H1 (cell line): ENCODE data around the gene NFYB. TPM values are rescaled to one million over a fixed set of nuclear protein-coding genes. Genes with fewer than 3 reads are reported as not detected.

Source experiments
- CTCF ChIA-PET: fragments of 300-600 bp; sonication (Branson Sonifier 250); formaldehyde crosslinking; loops from one replicate; lab custom pipeline; 2021; ENCODE audit not compliant: partially characterized antibody; lab: Charles Lee
- POLR2A ChIA-PET: fragments of 300-600 bp; sonication (Branson Sonifier 250); formaldehyde crosslinking; loops from one replicate; lab custom pipeline; 2021; ENCODE audit warnings: inconsistent platforms; ENCODE audit not compliant: partially characterized antibody; lab: Charles Lee
- DNase-seq, 2 experiments: peaks; one replicate each; pipeline versions ENCODE4 v3.0.0 to v3.0.0-alpha.2; 2010 to 2022; ENCODE audit warnings: low spot score in 2 of 2, low read depth in 1 of 2, mixed read lengths in 1 of 2
- FAIRE-seq: peaks from 2 replicates; lab custom pipeline; 2011; peaks lifted over from hg19 to GRCh38; lab: Jason Lieb, UNC
- H2AFZ ChIP-seq: 2 replicates; pipeline ENCODE4 v1.8.1; 2012; ENCODE audit warnings: low read length, inconsistent platforms
- H2AK5ac ChIP-seq: 2 replicates; pipeline ENCODE4 v1.6.1; 2013; ENCODE audit warnings: low read depth, low read length
- H2BK120ac ChIP-seq: replicated peaks from 2 replicates; pipeline ENCODE3; 2013; ENCODE audit warnings: low read depth, low read length, inconsistent platforms
- H2BK12ac ChIP-seq: 2 replicates; pipeline ENCODE4 v1.6.1; 2013; ENCODE audit warnings: low read depth, low read length
- H2BK15ac ChIP-seq: 2 replicates; pipeline ENCODE4 v1.6.1; 2013; ENCODE audit warnings: low read length
- H2BK20ac ChIP-seq: 2 replicates; pipeline ENCODE4 v1.6.1; 2013; ENCODE audit warnings: low read length
- H2BK5ac ChIP-seq: 2 replicates; pipeline ENCODE4 v1.6.1; 2013; ENCODE audit warnings: low read depth, low read length
- H3K14ac ChIP-seq: 2 replicates; pipeline ENCODE4 v1.6.1; 2013; ENCODE audit warnings: inconsistent platforms; ENCODE audit not compliant: insufficient read length
- H3K18ac ChIP-seq: 2 replicates; pipeline ENCODE4 v1.6.1; 2013; ENCODE audit warnings: low read length; ENCODE audit errors: extremely low read depth
- H3K23ac ChIP-seq: 2 replicates; pipeline ENCODE4 v1.6.1; 2013; ENCODE audit warnings: inconsistent platforms; ENCODE audit not compliant: insufficient read length
- H3K23me2 ChIP-seq: 2 replicates; pipeline ENCODE4 v1.6.1; 2013; ENCODE audit warnings: low read depth, low read length
- H3K27ac ChIP-seq: 2 replicates; pipeline ENCODE4 v1.6.1; 2011; ENCODE audit warnings: low read depth, low read length, inconsistent platforms
- H3K27me3 ChIP-seq, 4 experiments: replicated peaks in 1 of 4; 1 replicate in 1 of 4; 2 replicates in 3 of 4; pipeline versions ENCODE4 v1.6.1 to v1.8.1; 2011 to 2013; ENCODE audit warnings: low read length in 3 of 4, mild to moderate bottlenecking in 3 of 4, inconsistent platforms in 2 of 4, mixed read lengths in 2 of 4, moderate library complexity in 1 of 4; ENCODE audit not compliant: control insufficient read depth in 3 of 4, insufficient read depth in 3 of 4; ENCODE audit errors: extremely low read depth in 1 of 4
- H3K36me3 ChIP-seq, 4 experiments: 2 replicates each; pipeline versions ENCODE4 v1.6.1 to v1.8.1; 2011 to 2013; ENCODE audit warnings: mild to moderate bottlenecking in 4 of 4, low read length in 3 of 4, moderate library complexity in 2 of 4, control low read depth in 1 of 4, inconsistent platforms in 1 of 4; ENCODE audit not compliant: insufficient read depth in 4 of 4, control insufficient read depth in 2 of 4
- H3K4ac ChIP-seq: replicated peaks from 2 replicates; pipeline ENCODE3; 2013; ENCODE audit warnings: low read length, low read depth, mixed read lengths, inconsistent platforms; ENCODE audit not compliant: insufficient read length
- H3K4me1 ChIP-seq, 4 experiments: replicated peaks in 1 of 4; 1 replicate in 1 of 4; 2 replicates in 3 of 4; pipeline versions ENCODE4 v1.6.1 to v1.8.1; 2011 to 2013; ENCODE audit warnings: low read length in 3 of 4, inconsistent platforms in 2 of 4, mixed read lengths in 1 of 4; ENCODE audit not compliant: insufficient read depth in 4 of 4, control insufficient read depth in 3 of 4
- H3K4me2 ChIP-seq, 2 experiments: 2 replicates each; pipeline versions ENCODE4 v1.6.1 to v1.8.1; 2011 to 2013; ENCODE audit warnings: low read depth in 2 of 2, low read length in 2 of 2, control low read depth in 1 of 2, inconsistent platforms in 1 of 2, mild to moderate bottlenecking in 1 of 2; ENCODE audit not compliant: insufficient read depth in 1 of 2
- H3K4me3 ChIP-seq, 4 experiments: fragments of 200-600, 300-600 bp in 1 of 4; sonication (generic), shearing (Covaris generic), sonication (Bioruptor Twin) in 1 of 4; 2 replicates each; pipeline versions ENCODE4 v1.5.1 to v1.8.1; 2011 to 2016; ENCODE audit warnings: low read length in 4 of 4, low read depth in 3 of 4, control low read depth in 2 of 4, inconsistent platforms in 2 of 4, mild to moderate bottlenecking in 2 of 4, mixed read lengths in 1 of 4, moderate library complexity in 1 of 4; ENCODE audit not compliant: insufficient read depth in 2 of 4; ENCODE audit errors: extremely low read depth in 1 of 4
- H3K56ac ChIP-seq: replicated peaks from 2 replicates; pipeline ENCODE3; 2013; ENCODE audit warnings: low read depth, mild to moderate bottlenecking, mixed read lengths, low read length, inconsistent platforms; ENCODE audit not compliant: insufficient read length
- H3K79me1 ChIP-seq: 2 replicates; pipeline ENCODE4 v1.6.1; 2013; ENCODE audit warnings: low read depth, low read length, control low read depth
- H3K79me2 ChIP-seq, 2 experiments: 2 replicates each; pipeline versions ENCODE4 v1.6.1 to v1.8.1; 2012 to 2013; ENCODE audit warnings: low read length in 2 of 2, mild to moderate bottlenecking in 2 of 2, inconsistent platforms in 1 of 2; ENCODE audit not compliant: insufficient read depth in 2 of 2, control insufficient read depth in 1 of 2
- H3K9ac ChIP-seq, 4 experiments: replicated peaks in 1 of 4; 1 replicate in 1 of 4; 2 replicates in 3 of 4; pipeline versions ENCODE4 v1.6.1 to v1.8.1; 2011 to 2013; ENCODE audit warnings: low read depth in 3 of 4, low read length in 3 of 4, control low read depth in 2 of 4, mild to moderate bottlenecking in 2 of 4, moderate library complexity in 2 of 4, inconsistent platforms in 1 of 4; ENCODE audit errors: extremely low read depth in 1 of 4
- H3K9me3 ChIP-seq, 2 experiments: 2 replicates each; pipeline versions ENCODE4 v1.6.1 to v1.8.1; 2012 to 2013; ENCODE audit warnings: mild to moderate bottlenecking in 2 of 2, moderate library complexity in 2 of 2, control low read depth in 1 of 2, inconsistent platforms in 1 of 2, low read depth in 1 of 2, low read length in 1 of 2, mixed read lengths in 1 of 2; ENCODE audit not compliant: insufficient read depth in 2 of 2
- H4K20me1 ChIP-seq, 2 experiments: replicated peaks in 1 of 2; 2 replicates each; pipeline versions ENCODE3 to v1.8.1; 2011 to 2013; ENCODE audit warnings: inconsistent platforms in 2 of 2, low read length in 2 of 2, mild to moderate bottlenecking in 1 of 2; ENCODE audit not compliant: insufficient read depth in 2 of 2, control insufficient read depth in 1 of 2
- H4K5ac ChIP-seq: 2 replicates; pipeline ENCODE4 v1.6.1; 2013; ENCODE audit warnings: low read length, low read depth, mixed read lengths, inconsistent platforms; ENCODE audit not compliant: insufficient read length
- H4K8ac ChIP-seq: 2 replicates; pipeline ENCODE4 v1.8.0; 2013; ENCODE audit warnings: mild to moderate bottlenecking, moderate library complexity, low read length, inconsistent platforms; ENCODE audit not compliant: insufficient read depth; ENCODE audit errors: extremely low read depth
- H4K91ac ChIP-seq: replicated peaks from 2 replicates; pipeline ENCODE3; 2013; ENCODE audit warnings: low read length, mixed read lengths, inconsistent platforms; ENCODE audit not compliant: insufficient read length
- BRCA1 ChIP-seq: IDR thresholded peaks from 2 replicates; pipeline ENCODE4 v1.6.1; 2012; ENCODE audit warnings: low read depth, low read length, improper control_type of control experiment
- CBX5 ChIP-seq: fragments of 300-800, 300-1000 bp; sonication (generic); IDR thresholded peaks from 2 replicates; pipeline ENCODE4 v1.7.1; 2016; ENCODE audit warnings: antibody characterized with exemption, low read length, low read depth
- EZH2 ChIP-seq: fragments of 200-600 bp; sonication (generic); IDR thresholded peaks from 2 replicates; pipeline ENCODE4 v1.7.1; 2012; ENCODE audit warnings: low read depth, mild to moderate bottlenecking, moderate library complexity, low read length, inconsistent platforms; ENCODE audit not compliant: severe bottlenecking
- GTF2F1 ChIP-seq: IDR thresholded peaks from 2 replicates; pipeline ENCODE4 v1.6.1; 2012; ENCODE audit warnings: low read depth, low read length, improper control_type of control experiment, borderline replicate concordance
- JUN ChIP-seq: IDR thresholded peaks from 2 replicates; pipeline ENCODE4 v1.6.1; 2011; ENCODE audit warnings: low read depth, mild to moderate bottlenecking, improper control_type of control experiment, low read length
- KDM4A ChIP-seq: IDR thresholded peaks from one replicate; pipeline ENCODE4 v1.7.1; 2012; ENCODE audit warnings: low read depth, mild to moderate bottlenecking, moderate library complexity, low read length, inconsistent platforms; ENCODE audit not compliant: severe bottlenecking
- RBBP5 ChIP-seq: IDR thresholded peaks from 2 replicates; pipeline ENCODE4 v1.7.1; 2012; ENCODE audit warnings: low read depth, mild to moderate bottlenecking, inconsistent platforms, low read length, moderate library complexity, borderline replicate concordance
- SP2 ChIP-seq: IDR thresholded peaks from 2 replicates; pipeline ENCODE4 v1.6.1; 2012; ENCODE audit warnings: mild to moderate bottlenecking, low read length, inconsistent platforms
- SP4 ChIP-seq: IDR thresholded peaks from 2 replicates; pipeline ENCODE4 v1.6.1; 2012; ENCODE audit warnings: low read length, inconsistent platforms
- TAF7 ChIP-seq: optimal IDR thresholded peaks from 2 replicates; pipeline ENCODE3; 2011; ENCODE audit warnings: low read depth, mild to moderate bottlenecking, inconsistent platforms, low read length, moderate library complexity, borderline replicate concordance
- TEAD4 ChIP-seq: IDR thresholded peaks from 2 replicates; pipeline ENCODE4 v1.6.1; 2012; ENCODE audit warnings: low read depth, low read length, inconsistent platforms, mixed read lengths
- YY1 ChIP-seq: IDR thresholded peaks from 2 replicates; pipeline ENCODE4 v1.6.1; 2011; ENCODE audit warnings: low read depth, mild to moderate bottlenecking, low read length
- WGBS, 2 experiments: shearing (Covaris generic) in 1 of 2; methylation state at CpG; one replicate each; pipeline versions ENCODE4 v1.1.6 to v1.1.7; 2013 to 2015; ENCODE audit warnings: low lambda C conversion rate in 2 of 2, mixed read lengths in 2 of 2, inconsistent platforms in 1 of 2, low coverage in 1 of 2, missing lambda C conversion rate in 1 of 2; ENCODE audit not compliant: insufficient replicate concordance in 2 of 2, insufficient coverage in 1 of 2, insufficient read length in 1 of 2; ENCODE audit errors: extremely low coverage in 1 of 2, missing lambda C conversion rate in 1 of 2; 5-methylcytosine and 5-hydroxymethylcytosine counted together
- polyA plus RNA-seq, 7 experiments: library from polyadenylated mRNA; depleted of rRNA in 3 of 7; stranded (reverse) in 5 of 7; unstranded in 2 of 7; fragments of >200 nt in 5 of 7; fragments of 200-250 nt in 2 of 7; gene quantifications; 1 replicate in 5 of 7; 2 replicates in 1 of 7; 4 replicates in 1 of 7; pipeline versions ENCODE4 v1.2.1 to v1.2.3, GENCODE V29; 2011 to 2013; ENCODE audit warnings: missing spikeins in 2 of 7, mixed read lengths in 2 of 7
- total RNA-seq: library from RNA; stranded (reverse); fragmentation: NEBNext Ultra II Directional; extraction: Animal tissue kit (Norgen Biotek cat#: 25700); gene quantifications from 2 replicates; pipeline ENCODE4 v1.2.1, GENCODE V29; 2021
- TF ChIP-seq, protein P1 (sequence below): IDR thresholded peaks from 2 replicates; pipeline ENCODE4 v1.6.1; 2011; ENCODE audit warnings: low read length, improper control_type of control experiment

NFYB gene
- total and polyA plus RNA-seq, 2 of the 8 experiments (the other 6 are each of a cell fraction or from before 2014, with no cell fraction given) = 29.1 to 43.5 TPM

GRCh38 chr12:104079024-104079423, 59.0 kb downstream of the NFYB start:
- Histone ChIP-seq H3K14ac (no peak overlapping the region), H3K79me1 (no peaks in the 10 kb centered on the region), H3K4me3 (no peak overlapping the region), H4K5ac (no peak overlapping the region), H3K9ac (no peak overlapping the region), H2BK12ac (no peak overlapping the region), H2AFZ (no peak overlapping the region), H3K27ac (no peak overlapping the region), H3K4me2 (no peak overlapping the region), H3K36me3 (no peaks in the 10 kb centered on the region), H3K23me2 (no peaks in the 10 kb centered on the region), H2BK5ac (no peak overlapping the region), H4K20me1 (no peaks in the 10 kb centered on the region), H3K27me3 (no peaks in the 10 kb centered on the region), H3K23ac (no peak overlapping the region), H2BK120ac (no peak overlapping the region), H3K18ac (no peak overlapping the region), H4K8ac (no peak overlapping the region), H3K4ac (no peak overlapping the region), H2AK5ac (no peak overlapping the region), H3K9me3 (no peaks in the 10 kb centered on the region), H3K56ac (no peak overlapping the region), H3K4me1 (no peaks in the 10 kb centered on the region), H3K79me2 (no peaks in the 10 kb centered on the region), H2BK20ac (no peak overlapping the region), H4K91ac (no peak overlapping the region), H2BK15ac (no peak overlapping the region)
- CTCF ChIA-PET = interaction anchor here (1.3 to 2.0 kb wide), 3 partner anchors 11 to 30 kb away, joined by 3 to 9 read pairs (median 8); no protein-coding TSS in a partner anchor
- FAIRE-seq (no peak), DNase-seq (no peak)
- 90% methylated on average over 1 of the region's 1 CpG; no CpG with 5 or more reads in 1 of the 2 experiments for WGBS, 2 experiments
- no peak for TF ChIP-seq YY1
- no peak for TF ChIP-seq JUN
- TF ChIP-seq KDM4A = no peak
- TF ChIP-seq EZH2 = no peak
- TF ChIP-seq TEAD4 = no peak
- TF ChIP-seq RBBP5 = no peak
- no peak for TF ChIP-seq SP2
- TF ChIP-seq BRCA1 = no peak
- TF ChIP-seq, protein P1, sequence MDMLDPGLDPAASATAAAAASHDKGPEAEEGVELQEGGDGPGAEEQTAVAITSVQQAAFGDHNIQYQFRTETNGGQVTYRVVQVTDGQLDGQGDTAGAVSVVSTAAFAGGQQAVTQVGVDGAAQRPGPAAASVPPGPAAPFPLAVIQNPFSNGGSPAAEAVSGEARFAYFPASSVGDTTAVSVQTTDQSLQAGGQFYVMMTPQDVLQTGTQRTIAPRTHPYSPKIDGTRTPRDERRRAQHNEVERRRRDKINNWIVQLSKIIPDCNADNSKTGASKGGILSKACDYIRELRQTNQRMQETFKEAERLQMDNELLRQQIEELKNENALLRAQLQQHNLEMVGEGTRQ = no peak
- no peak for TF ChIP-seq CBX5
- no peak for TF ChIP-seq TAF7
- no peak for TF ChIP-seq SP4
- no peak for TF ChIP-seq GTF2F1
- POLR2A ChIA-PET = interaction anchor here (1.2 to 1.3 kb wide), 2 partner anchors 15 to 59 kb away, joined by 4 read pairs; partner anchors contain the start of genes HCFC2 and NFYB
